Endothelial cell of umbilical vein (primary cell): ENCODE measurements around the gene FMN2. TPM values are rescaled to one million over a fixed set of nuclear protein-coding genes. Genes with fewer than 3 reads are reported as not detected.

Experiments used
- BruUV-seq: library from RNA; stranded (reverse); fragments of 400-500 nt; replicated peaks from 2 replicates; lab custom pipeline; 2021; lab: Mats Ljungman, UMichigan
- CTCF ChIA-PET: fragments of 300-600, 350-600 bp; sonication (Branson Sonifier 250); formaldehyde crosslinking; loops from one replicate; lab custom pipeline; 2021; ENCODE audit warnings: antibody characterized with exemption, inconsistent platforms; lab: Charles Lee
- POLR2A ChIA-PET: fragments of 300-600, 350-600 bp; sonication (Branson Sonifier 250); formaldehyde crosslinking; loops from one replicate; lab custom pipeline; 2021; ENCODE audit warnings: antibody characterized with exemption, inconsistent platforms; lab: Charles Lee
- DNase-seq: peaks from one replicate; pipeline ENCODE4 v3.0.0-alpha.2; 2011; ENCODE audit warnings: low read depth, low spot score
- FAIRE-seq: peaks from 2 replicates; lab custom pipeline; 2011; peaks lifted over from hg19 to GRCh38; lab: Jason Lieb, UNC
- H2AFZ ChIP-seq: 2 replicates; pipeline ENCODE4 v1.6.0; 2012; ENCODE audit warnings: low read depth, low read length, control low read depth, inconsistent platforms
- H3K27ac ChIP-seq: 2 replicates; pipeline ENCODE4 v1.5.1; 2011; ENCODE audit warnings: low read depth, mild to moderate bottlenecking, control low read depth, low read length, moderate library complexity; ENCODE audit not compliant: insufficient read depth
- H3K27me3 ChIP-seq, 2 experiments: 2 replicates each; pipeline versions ENCODE4 v1.6.0 to v1.6.1; 2011; ENCODE audit warnings: low read length in 2 of 2, mixed read lengths in 1 of 2; ENCODE audit not compliant: control insufficient read depth in 2 of 2, insufficient read depth in 2 of 2
- H3K36me3 ChIP-seq, 2 experiments: 2 replicates in 1 of 2; 3 replicates in 1 of 2; pipeline ENCODE4 v1.5.1; 2011; ENCODE audit warnings: low read length in 2 of 2, mild to moderate bottlenecking in 1 of 2, moderate library complexity in 1 of 2; ENCODE audit not compliant: control insufficient read depth in 2 of 2, insufficient read depth in 2 of 2; ENCODE audit errors: extremely low read depth in 1 of 2
- H3K4me1 ChIP-seq: 3 replicates; pipeline ENCODE4 v1.5.1; 2011; ENCODE audit warnings: mild to moderate bottlenecking, low read length; ENCODE audit not compliant: control insufficient read depth, insufficient read depth; ENCODE audit errors: extremely low read depth
- H3K4me2 ChIP-seq: 2 replicates; pipeline ENCODE4 v1.6.1; 2011; ENCODE audit warnings: low read length, control low read depth, mixed read lengths; ENCODE audit not compliant: insufficient read depth
- H3K4me3 ChIP-seq, 3 experiments: fragments of 200-600 bp in 1 of 3; sonication (generic), shearing (Covaris generic) in 1 of 3; replicated peaks in 1 of 3; 2 replicates each; pipeline ENCODE4 v1.5.1; 2011 to 2016; ENCODE audit warnings: control low read depth in 3 of 3, low read length in 3 of 3, mild to moderate bottlenecking in 2 of 3, inconsistent platforms in 1 of 3, low read depth in 1 of 3, moderate library complexity in 1 of 3; ENCODE audit not compliant: insufficient read depth in 1 of 3
- H3K79me2 ChIP-seq: 2 replicates; pipeline ENCODE4 v1.6.0; 2012; ENCODE audit warnings: low read length, inconsistent platforms; ENCODE audit not compliant: control insufficient read depth, insufficient read depth
- H3K9ac ChIP-seq: replicated peaks from 2 replicates; pipeline ENCODE3; 2011; ENCODE audit warnings: low read length, control low read depth; ENCODE audit not compliant: insufficient read depth; ENCODE audit errors: extremely low read depth
- H3K9me1 ChIP-seq: replicated peaks from 3 replicates; pipeline ENCODE4 v1.6.0; 2011; ENCODE audit warnings: mild to moderate bottlenecking, low read length; ENCODE audit not compliant: control insufficient read depth, insufficient read depth; ENCODE audit errors: extremely low read depth
- H3K9me3 ChIP-seq: replicated peaks from 2 replicates; pipeline ENCODE4 v1.5.1; 2012; ENCODE audit warnings: low read length, inconsistent platforms; ENCODE audit not compliant: control insufficient read depth, insufficient read depth
- H4K20me1 ChIP-seq: replicated peaks from 2 replicates; pipeline ENCODE3; 2011; ENCODE audit warnings: mild to moderate bottlenecking, low read length; ENCODE audit not compliant: control insufficient read depth, insufficient read depth; ENCODE audit errors: extremely low read depth
- CTCF ChIP-seq, 2 donors: IDR thresholded peaks; 1 replicate in 1 of 2; 2 replicates in 1 of 2; pipeline ENCODE4 v1.5.1; 2011; ENCODE audit warnings: low read length in 2 of 2, mild to moderate bottlenecking in 2 of 2, moderate library complexity in 2 of 2, control low read depth in 1 of 2, inconsistent platforms in 1 of 2, low read depth in 1 of 2; ENCODE audit not compliant: insufficient read depth in 1 of 2; ENCODE audit errors: extremely low read depth in 1 of 2
- EZH2 ChIP-seq: IDR thresholded peaks from 2 replicates; pipeline ENCODE4 v1.6.1; 2012; ENCODE audit warnings: borderline replicate concordance, low read depth, mild to moderate bottlenecking, moderate library complexity, low read length, inconsistent platforms; ENCODE audit not compliant: severe bottlenecking
- FOS ChIP-seq: IDR thresholded peaks from 2 replicates; pipeline ENCODE4 v1.6.1; 2011; ENCODE audit warnings: mild to moderate bottlenecking, low read length, moderate library complexity, borderline replicate concordance; ENCODE audit not compliant: insufficient read depth
- GATA2 ChIP-seq: IDR thresholded peaks from 2 replicates; pipeline ENCODE4 v1.7.0; 2011; ENCODE audit warnings: low read depth, mild to moderate bottlenecking, moderate library complexity, mixed read lengths, low read length; ENCODE audit not compliant: insufficient read length, insufficient read depth
- JUN ChIP-seq: IDR thresholded peaks from 2 replicates; pipeline ENCODE4 v1.6.1; 2011; ENCODE audit warnings: borderline replicate concordance, low read depth; ENCODE audit not compliant: insufficient read length, insufficient read depth
- MAX ChIP-seq: IDR thresholded peaks from 2 replicates; pipeline ENCODE4 v1.6.1; 2011; ENCODE audit not compliant: insufficient read depth, insufficient read length
- MYC ChIP-seq: IDR thresholded peaks from one replicate; pipeline ENCODE4 v1.6.1; 2011; ENCODE audit warnings: mild to moderate bottlenecking, low read depth, low read length
- POLR2A ChIP-seq: IDR thresholded peaks from 2 replicates; pipeline ENCODE4 v1.6.1; 2012; ENCODE audit warnings: low read depth, mild to moderate bottlenecking, control low read depth, low read length
- POLR2AphosphoS5 ChIP-seq: IDR thresholded peaks from 2 replicates; pipeline ENCODE4 v1.6.1; 2012; ENCODE audit warnings: low read depth, mild to moderate bottlenecking, control low read depth, low read length, moderate library complexity; ENCODE audit not compliant: insufficient read depth
- dilution Hi-C: fragments of 300-500 bp; cut with MboI; formaldehyde crosslinking; loops from one replicate; pipeline ENCODE4 v1.15.0; 2019; ENCODE audit warnings: low sequenced_read_pairs; ENCODE audit not compliant: extremely low pct_ligation_motif_present
- intact Hi-C: fragments of 100-400 bp; cut with micrococcal nuclease; formaldehyde crosslinking; loops from one replicate; pipeline ENCODE4 v1.10.0; 2022
- polyA plus RNA-seq, 4 experiments: library from polyadenylated mRNA; depleted of rRNA in 3 of 4; stranded (reverse) in 3 of 4; unstranded in 1 of 4; fragments of >200 nt; gene quantifications; 2 replicates each; pipeline versions ENCODE4 v1.2.1 to v1.2.3, GENCODE V29; 2011 to 2012; ENCODE audit warnings: missing spikeins in 1 of 4
- total RNA-seq: library from RNA; stranded (reverse); gene quantifications from 2 replicates; pipeline ENCODE4 v1.2.3, GENCODE V29; 2021

FMN2 gene
- total and polyA plus RNA-seq, 2 donors (not counting 3 experiments of a cell fraction or from before 2014, with no cell fraction given) = not detected

GRCh38 chr1:240486611-240487010, 394.9 kb downstream of the FMN2 start:
- no peaks in the 10 kb centered on the region for H3K4me1 ChIP-seq
- no peak for DNase-seq
- no peak for TF ChIP-seq POLR2A
- no peak for TF ChIP-seq CTCF (IDR thresholded peaks at IDR 0.05; ENCODE audit: extremely low read depth in 1 of 2, insufficient read depth in 1 of 2, low read depth in 1 of 2, low read length in 2 of 2)
- TF ChIP-seq EZH2 = no peak
- TF ChIP-seq MYC = no peak
- no peak for TF ChIP-seq FOS
- TF ChIP-seq JUN = no peak
- TF ChIP-seq GATA2 = no peak
- TF ChIP-seq MAX = no peak
- TF ChIP-seq POLR2AphosphoS5 = no peak
- no peak overlapping the region for H3K4me3 ChIP-seq
- no peaks in the 10 kb centered on the region for H3K27me3 ChIP-seq
- FAIRE-seq = no peak
- BruUV-seq = no TSS peak
- ChIA-PET CTCF (no interaction called here), POLR2A (no interaction called here)
- H3K4me2 ChIP-seq = no peak overlapping the region
- dilution Hi-C loops (no loop called here), intact Hi-C loops (no loop called here)
- H3K9me3 ChIP-seq = peaks cover 6% of the 10 kb centered on the region
- H3K79me2 ChIP-seq = no peaks in the 10 kb centered on the region
- no peaks in the 10 kb centered on the region for H3K9me1 ChIP-seq
- H3K27ac ChIP-seq = no peak overlapping the region
- no peaks in the 10 kb centered on the region for H3K36me3 ChIP-seq
- no peaks in the 10 kb centered on the region for H4K20me1 ChIP-seq
- H3K9ac ChIP-seq = no peak overlapping the region
- no peak overlapping the region for H2AFZ ChIP-seq
